Measurements from ENCODE around the gene CHI3L2.

GRCh38 chr1:111213412-111213811 lies 14.1 kb upstream of the CHI3L2 start:
- TF ChIP-seq POLR2AphosphoS5 (IDR thresholded peaks at IDR 0.05; ENCODE audit: low read depth, low read length) (no peak), TAF1 (IDR thresholded peaks at IDR 0.05; ENCODE audit: borderline replicate concordance, insufficient read depth, low read length) (no peak), SIN3A (IDR thresholded peaks at IDR 0.05; ENCODE audit: borderline replicate concordance, insufficient read depth, low read length) (no peak), FOXP2 (optimal IDR thresholded peaks at IDR 0.05; ENCODE audit: borderline replicate concordance, extremely low read depth, extremely low read length, insufficient read depth) (no peak)
